GOT3 (cell line): ENCODE results near the gene PLIN3.
"Not testable (repeated sequence)": the region's sequence is repeated elsewhere in the genome, so short reads cannot be mapped to it uniquely, and the experiment has no call there.

Experiments used
- DNase-seq: peaks from one replicate; lab custom pipeline; 2025; ENCODE audit warnings: mixed read lengths; lab: John Stamatoyannopoulos, UW

Gene PLIN3

GRCh38 chr19:4867534-4868285 lies at the start of gene PLIN3:
TSS of gene PLIN3 (minus strand) at chr19:4867667. CDS start at chr19:4861394, 6,273 bp downstream.
- peak; percentile 81 for DNase-seq

GRCh38 chr19:4916292-4917082 lies 49.0 kb upstream of the PLIN3 start:
- DNase-seq, result no peak

GRCh38 chr19:4914736-4915501 lies 47.5 kb upstream of the PLIN3 start:
- DNase-seq, result no peak

- DNase-seq, result no peak
These were observed 46.7 kb upstream of the PLIN3 start for GRCh38 chr19:4913996-4914735.

GRCh38 chr19:4911786-4912672 lies 44.6 kb upstream of the PLIN3 start:
- DNase-seq, result peak; percentile 90

- DNase-seq, result no peak
These were observed 43.8 kb upstream of the PLIN3 start for GRCh38 chr19:4911314-4911713.

GRCh38 chr19:4910594-4911281 lies 43.3 kb upstream of the PLIN3 start:
- no peak for DNase-seq

GRCh38 chr19:4909897-4910593 lies 42.6 kb upstream of the PLIN3 start:
- peak; percentile 65 for DNase-seq

GRCh38 chr19:4909156-4909896 lies 41.9 kb upstream of the PLIN3 start, which contains the start of gene UHRF1:
TSS of gene UHRF1 (plus strand) at chr19:4909501. CDS start at chr19:4910886, 1,385 bp downstream.
- no peak for DNase-seq

- DNase-seq, result no peak
These were observed 41.3 kb upstream of the PLIN3 start for GRCh38 chr19:4908781-4909155.

- DNase-seq, result no peak
These were observed 40.9 kb upstream of the PLIN3 start for GRCh38 chr19:4908360-4908759.

GRCh38 chr19:4906963-4907362 lies 39.5 kb upstream of the PLIN3 start:
- DNase-seq, result no peak

- no peak for DNase-seq
These were observed 37.0 kb upstream of the PLIN3 start for GRCh38 chr19:4904481-4904880.

- no peak for DNase-seq
These were observed 35.3 kb upstream of the PLIN3 start, which contains the start of gene ARRDC5 for GRCh38 chr19:4902796-4903195. TSS of gene ARRDC5 (minus strand) at chr19:4902896. CDS start at chr19:4902825, 71 bp downstream.

GRCh38 chr19:4900879-4901278 lies 33.4 kb upstream of the PLIN3 start:
- not testable (repeated sequence) for DNase-seq

- DNase-seq, result no peak
These were observed 29.7 kb upstream of the PLIN3 start for GRCh38 chr19:4897146-4897545.

- DNase-seq, result no peak
These were observed 28.9 kb upstream of the PLIN3 start for GRCh38 chr19:4896372-4896771.

- not testable (repeated sequence) for DNase-seq
These were observed 25.5 kb upstream of the PLIN3 start for GRCh38 chr19:4892962-4893361.

- DNase-seq, result no peak
These were observed 23.6 kb upstream of the PLIN3 start for GRCh38 chr19:4891066-4891465.
